22Rv1 (cell line): ENCODE results near the gene DOCK3.

Source experiments
- CTCF ChIP-seq: fragments of 450-650 bp; IDR thresholded peaks from 2 replicates; pipeline ENCODE4 v1.5.1; 2017; ENCODE audit warnings: mild to moderate bottlenecking
- ZFX ChIP-seq: fragments of 450-650 bp; IDR thresholded peaks from 2 replicates; pipeline ENCODE4 v1.6.1; 2017; ENCODE audit warnings: antibody characterized with exemption, borderline replicate concordance

GRCh38 chr3:51396401-51396800, 721.7 kb downstream of the DOCK3 start:
- no peak for TF ChIP-seq CTCF
- no peak for TF ChIP-seq ZFX
